GM18951 (cell line): ENCODE measurements around the gene MOB3B.
"Not testable (repeated sequence)": the region's sequence is repeated elsewhere in the genome, so short reads cannot be mapped to it uniquely, and the experiment has no call there.

Source experiments
- POLR2A ChIP-seq: IDR thresholded peaks from 4 replicates; pipeline ENCODE4 v1.6.1; 2011; ENCODE audit warnings: mild to moderate bottlenecking; ENCODE audit not compliant: insufficient read length, insufficient read depth; ENCODE audit errors: extremely low read depth
- in situ Hi-C: fragments of 300-500 bp; cut with MboI; formaldehyde crosslinking; loops from one replicate; pipeline ENCODE4 v1.12.0; 2022; ENCODE audit warnings: low sequenced_read_pairs, mixed read lengths, inconsistent platforms; ENCODE audit not compliant: unreplicated experiment

Gene MOB3B

GRCh38 chr9:27422279-27422834, 107.3 kb downstream of the MOB3B start:
- no peak for TF ChIP-seq POLR2A
- in situ Hi-C loops = no loop called here

- TF ChIP-seq POLR2A = no peak
These were observed 108.0 kb downstream of the MOB3B start for GRCh38 chr9:27421577-27421976.

GRCh38 chr9:27419558-27419957, 110.1 kb downstream of the MOB3B start:
- in situ Hi-C loops = not testable (repeated sequence)

More at GRCh38 chr9:27421577-27421976, 108.0 kb downstream of the MOB3B start:
- in situ Hi-C loops = no loop called here

GRCh38 chr9:27414220-27414761, 115.3 kb downstream of the MOB3B start:
- TF ChIP-seq POLR2A = no peak
- in situ Hi-C loops = no loop called here

- in situ Hi-C loops = no loop called here
- TF ChIP-seq POLR2A = no peak
These were observed 115.9 kb downstream of the MOB3B start for GRCh38 chr9:27413511-27414219.

- in situ Hi-C loops = no loop called here
- no peak for TF ChIP-seq POLR2A
These were observed 116.7 kb downstream of the MOB3B start for GRCh38 chr9:27412963-27413362.

- no peak for TF ChIP-seq POLR2A
- in situ Hi-C loops = no loop called here
These were observed 117.5 kb downstream of the MOB3B start for GRCh38 chr9:27412081-27412480.

GRCh38 chr9:27408482-27408881, 121.1 kb downstream of the MOB3B start:
- in situ Hi-C loops = no loop called here
- no peak for TF ChIP-seq POLR2A

- in situ Hi-C loops = no loop called here
- no peak for TF ChIP-seq POLR2A
These were observed 121.6 kb downstream of the MOB3B start for GRCh38 chr9:27408001-27408400.

- TF ChIP-seq POLR2A = no peak
- in situ Hi-C loops = no loop called here
These were observed 122.1 kb downstream of the MOB3B start for GRCh38 chr9:27407491-27407890.

GRCh38 chr9:27404661-27405060, 125.0 kb downstream of the MOB3B start:
- in situ Hi-C loops = no loop called here
- no peak for TF ChIP-seq POLR2A

GRCh38 chr9:27402626-27403025, 127.0 kb downstream of the MOB3B start:
- TF ChIP-seq POLR2A = no peak
- in situ Hi-C loops = no loop called here

GRCh38 chr9:27400334-27400880, 129.2 kb downstream of the MOB3B start:
- in situ Hi-C loops = no loop called here
- TF ChIP-seq POLR2A = no peak
